Suppressor macrophage treated with lipopolysaccharide for 1 hour (primary cell): Measurements from ENCODE around the gene ZNF724.

Experiments
- DNase-seq, 3 donors: peaks; one replicate each; pipeline ENCODE4 v3.0.0-alpha.2; 2020 to 2022

ZNF724 gene

GRCh38 chr19:23222998-23223652 lies 27.1 kb downstream of the ZNF724 start:
- DNase-seq, result no peak

- no peak for DNase-seq
Observed at GRCh38 chr19:23203841-23204344, 46.3 kb downstream of the ZNF724 start.

GRCh38 chr19:23190341-23190740 lies 59.9 kb downstream of the ZNF724 start:
- no peak for DNase-seq

GRCh38 chr19:23183251-23183650 lies 66.9 kb downstream of the ZNF724 start:
- no peak for DNase-seq
